OCI-LY7 (cell line): ENCODE measurements around the gene RAB7A.

Experiments
- CTCF ChIP-seq: fragments of 200-600 bp; sonication (generic); conservative IDR thresholded peaks from 2 replicates; pipeline ENCODE4 v1.5.1; 2014; ENCODE audit warnings: mild to moderate bottlenecking, antibody characterized with exemption, low read length, moderate library complexity, mixed read lengths
- EZH2phosphoT487 ChIP-seq: fragments of 200-600 bp; sonication (generic); IDR thresholded peaks from 2 replicates; pipeline ENCODE4 v1.6.1; 2018; ENCODE audit warnings: low read depth, borderline replicate concordance, mild to moderate bottlenecking, mixed run types, antibody characterized with exemption, low read length, moderate library complexity, mixed read lengths

GRCh38 chr3:128815318-128816064, 89.5 kb downstream of the RAB7A start:
- TF ChIP-seq CTCF, result no peak
- no peak for TF ChIP-seq EZH2phosphoT487
